IMR-90 (cell line): ENCODE measurements around the gene RELN. TPM values are rescaled to one million over a fixed set of nuclear protein-coding genes. Genes with fewer than 3 reads are reported as not detected.

Experiments used
- ATAC-seq: fragments of 200-7000 bp; cut with Tn5 transposase; 2 replicates; pipeline ENCODE4 v1.9.1; 2020; ENCODE audit warnings: low read depth, mild to moderate bottlenecking, moderate library complexity
- BruUV-seq: library from RNA; stranded (reverse); fragments of 400-500 nt; replicated peaks from 2 replicates; lab custom pipeline; 2021; lab: Mats Ljungman, UMichigan
- CTCF ChIA-PET: fragments of 300-600 bp; formaldehyde crosslinking; extraction: SDS; loops from one replicate; lab custom pipeline; 2021; ENCODE audit warnings: antibody characterized with exemption; lab: Yijun Ruan, JAX
- POLR2A ChIA-PET: fragments of 300-600 bp; sonication (Branson Sonifier 250); formaldehyde crosslinking; loops from one replicate; lab custom pipeline; 2022; ENCODE audit warnings: antibody characterized with exemption; ENCODE audit not compliant: unreplicated experiment; lab: Charles Lee
- DNase-seq: peaks from one replicate; pipeline ENCODE4 v3.0.0; 2013
- H2AFZ ChIP-seq: replicated peaks from 2 replicates; pipeline ENCODE3; 2013; ENCODE audit warnings: low read length, mild to moderate bottlenecking; ENCODE audit not compliant: poor library complexity
- H2AK5ac ChIP-seq: 2 replicates; pipeline ENCODE4 v1.6.1; 2013; ENCODE audit warnings: low read depth, low read length, inconsistent platforms
- H2AK9ac ChIP-seq: replicated peaks from 2 replicates; pipeline ENCODE3; 2013; ENCODE audit warnings: mild to moderate bottlenecking, low read depth, low read length, moderate library complexity; ENCODE audit not compliant: poor library complexity
- H2BK120ac ChIP-seq: 2 replicates; pipeline ENCODE4 v1.6.1; 2013; ENCODE audit warnings: low read depth, low read length, inconsistent platforms
- H2BK15ac ChIP-seq: 3 replicates; pipeline ENCODE4 v1.6.1; 2013; ENCODE audit warnings: low read depth, low read length, inconsistent platforms
- H2BK20ac ChIP-seq: 2 replicates; pipeline ENCODE4 v1.6.1; 2013; ENCODE audit warnings: low read depth, mild to moderate bottlenecking, inconsistent platforms, low read length, moderate library complexity
- H2BK5ac ChIP-seq: 2 replicates; pipeline ENCODE4 v1.6.1; 2013; ENCODE audit warnings: mild to moderate bottlenecking, low read depth, low read length, inconsistent platforms; ENCODE audit not compliant: poor library complexity, severe bottlenecking
- H3K14ac ChIP-seq: replicated peaks from 2 replicates; pipeline ENCODE4 v1.6.1; 2013; ENCODE audit warnings: low read depth, low read length, inconsistent platforms
- H3K18ac ChIP-seq: 2 replicates; pipeline ENCODE4 v1.6.1; 2013; ENCODE audit warnings: low read depth, low read length, control low read depth
- H3K23ac ChIP-seq: 2 replicates; pipeline ENCODE4 v1.6.1; 2013; ENCODE audit warnings: low read depth, low read length, inconsistent platforms
- H3K27ac ChIP-seq: 2 replicates; pipeline ENCODE4 v1.5.1; 2013; ENCODE audit warnings: mild to moderate bottlenecking, control low read depth, low read length; ENCODE audit not compliant: insufficient read depth
- H3K27me3 ChIP-seq: 2 replicates; pipeline ENCODE4 v1.6.1; 2013; ENCODE audit warnings: low read length; ENCODE audit not compliant: control insufficient read depth, insufficient read depth
- H3K36me3 ChIP-seq: 2 replicates; pipeline ENCODE4 v1.6.1; 2013; ENCODE audit warnings: low read length, mixed read lengths; ENCODE audit not compliant: control insufficient read depth, insufficient read depth
- H3K4ac ChIP-seq: 2 replicates; pipeline ENCODE4 v1.6.1; 2013; ENCODE audit warnings: low read depth, low read length, inconsistent platforms
- H3K4me1 ChIP-seq: 2 replicates; pipeline ENCODE4 v1.6.1; 2013; ENCODE audit warnings: low read length, mixed read lengths; ENCODE audit not compliant: control insufficient read depth, insufficient read depth
- H3K4me2 ChIP-seq: 2 replicates; pipeline ENCODE4 v1.6.1; 2013; ENCODE audit warnings: low read depth, mild to moderate bottlenecking, control low read depth, low read length, moderate library complexity
- H3K4me3 ChIP-seq: 2 replicates; pipeline ENCODE4 v1.5.1; 2013; ENCODE audit warnings: low read depth, mild to moderate bottlenecking, control low read depth, low read length, moderate library complexity; ENCODE audit not compliant: insufficient read depth
- H3K56ac ChIP-seq: 2 replicates; pipeline ENCODE4 v1.6.1; 2013; ENCODE audit warnings: low read length, inconsistent platforms; ENCODE audit not compliant: insufficient read depth; ENCODE audit errors: extremely low read depth
- H3K79me1 ChIP-seq, 2 experiments: 2 replicates each; pipeline ENCODE4 v1.6.1; 2013; ENCODE audit warnings: low read length in 2 of 2, inconsistent platforms in 1 of 2, low read depth in 1 of 2
- H3K9ac ChIP-seq: 2 replicates; pipeline ENCODE4 v1.6.1; 2013; ENCODE audit warnings: low read depth, low read length, control low read depth
- H3K9me1 ChIP-seq: 2 replicates; pipeline ENCODE4 v1.6.1; 2013; ENCODE audit warnings: low read length, inconsistent platforms; ENCODE audit not compliant: insufficient read depth
- H3K9me3 ChIP-seq: 2 replicates; pipeline ENCODE4 v1.6.1; 2013; ENCODE audit warnings: low read length; ENCODE audit not compliant: control insufficient read depth, insufficient read depth
- H4K20me1 ChIP-seq: 2 replicates; pipeline ENCODE4 v1.6.1; 2013; ENCODE audit warnings: low read length, inconsistent platforms; ENCODE audit not compliant: insufficient read depth
- H4K5ac ChIP-seq: 2 replicates; pipeline ENCODE4 v1.6.1; 2013; ENCODE audit warnings: mild to moderate bottlenecking, low read depth, low read length, control low read depth
- H4K8ac ChIP-seq, 2 experiments: 2 replicates each; pipeline ENCODE4 v1.6.1; 2013; ENCODE audit warnings: low read depth in 2 of 2, low read length in 2 of 2, control low read depth in 1 of 2, inconsistent platforms in 1 of 2
- H4K91ac ChIP-seq: 2 replicates; pipeline ENCODE4 v1.6.1; 2013; ENCODE audit warnings: low read depth, low read length, inconsistent platforms; ENCODE audit not compliant: insufficient read depth
- CHD1 ChIP-seq: IDR thresholded peaks from 2 replicates; pipeline ENCODE4 v1.6.1; 2012; ENCODE audit warnings: low read depth, low read length, improper control_type of control experiment
- MAFK ChIP-seq: IDR thresholded peaks from 2 replicates; pipeline ENCODE4 v1.6.1; 2012; ENCODE audit warnings: low read depth, low read length, improper control_type of control experiment
- MXI1 ChIP-seq: IDR thresholded peaks from 2 replicates; pipeline ENCODE4 v1.6.1; 2012; ENCODE audit warnings: low read depth, mild to moderate bottlenecking, low read length, moderate library complexity, borderline replicate concordance
- SMC3 ChIP-seq: fragments of 150-350 bp; IDR thresholded peaks from 2 replicates; pipeline ENCODE4 v1.6.1; 2016; ENCODE audit warnings: low read depth, mild to moderate bottlenecking, antibody characterized with exemption, low read length, moderate library complexity
- WGBS, 2 experiments: methylation state at CpG; one replicate each; pipeline versions ENCODE4 v1.1.5 to v1.1.7; 2013; ENCODE audit warnings: missing lambda C conversion rate in 2 of 2; ENCODE audit not compliant: insufficient read length in 1 of 2; ENCODE audit errors: extremely low coverage in 2 of 2; 5-methylcytosine and 5-hydroxymethylcytosine counted together
- dilution Hi-C: fragments of 300-500 bp; cut with HindIII; formaldehyde crosslinking; loops from one replicate; pipeline ENCODE4 v1.14.3; 2018; ENCODE audit warnings: low sequenced_read_pairs; ENCODE audit not compliant: unreplicated experiment
- in situ Hi-C: fragments of 300-500 bp; cut with MboI; formaldehyde crosslinking; loops from 3 replicates; pipeline ENCODE4 v1.14.3; 2019; ENCODE audit warnings: low sequenced_read_pairs, inconsistent platforms, mixed read lengths
- intact Hi-C: fragments of 100-400 bp; cut with micrococcal nuclease; formaldehyde crosslinking; loops from 2 replicates; pipeline ENCODE4 v1.10.0; 2022
- polyA plus RNA-seq, 3 experiments: library from polyadenylated mRNA; depleted of rRNA; stranded (reverse); fragments of >200 nt; gene quantifications; 2 replicates each; pipeline ENCODE4 v1.2.3, GENCODE V29; 2012; ENCODE audit warnings: low replicate concordance in 1 of 3
- total RNA-seq: library from RNA; depleted of rRNA; stranded (reverse); fragments of >200 nt; gene quantifications from 2 replicates; pipeline ENCODE4 v1.2.3, GENCODE V29; 2012

RELN gene
- total and polyA plus RNA-seq, 2 of the 4 experiments (the other 2 are of a cell fraction) = 14.7 to 23.7 TPM

GRCh38 chr7:103985565-103986126 is 3.8 kb downstream of the RELN start:
- dilution Hi-C loops = no loop called here
- Histone ChIP-seq H2AK5ac (no peak overlapping the region), H2AK9ac (no peak overlapping the region), H3K4me1 (0 out of 2 replicates have a peak, but pooled peaks cover 2% of the 10 kb centered on the region), H3K9ac (no peak overlapping the region), H3K36me3 (no peaks in the 10 kb centered on the region), H4K20me1 (no peaks in the 10 kb centered on the region), H4K8ac (no peak overlapping the region), H2BK15ac (no peak overlapping the region), H3K9me1 (no peaks in the 10 kb centered on the region), H2AFZ (no peak overlapping the region), H4K91ac (no peak overlapping the region), H4K5ac (no peak overlapping the region), H3K79me1 (peaks cover 3% of the 10 kb centered on the region in 2 experiments; a peak in 2 of 4 replicates), H3K56ac (no peak overlapping the region), H3K18ac (no peak overlapping the region), H3K14ac (no peak overlapping the region), H2BK20ac (no peak overlapping the region), H3K23ac (no peak overlapping the region), H2BK5ac (no peak overlapping the region), H3K9me3 (no peaks in the 10 kb centered on the region), H3K4ac (no peak overlapping the region), H3K27me3 (no peaks in the 10 kb centered on the region; the same call in 1 of the 2 replicates), H3K4me2 (no peak overlapping the region), H2BK120ac (no peak overlapping the region), H3K27ac (no peak overlapping the region), H3K4me3 (no peak overlapping the region)
- in situ Hi-C loops = no loop called here
- ChIA-PET CTCF (interaction anchor here (0.6 kb wide), 1 partner anchor 13 kb away, joined by 3 read pairs; no protein-coding TSS in a partner anchor), POLR2A (no interaction called here)
- DNase-seq (no peak), ATAC-seq (no peak)
- no CpG with 5 or more reads among the region's 6 CpGs for WGBS, 2 experiments
- intact Hi-C loops = loop anchor here (5.0 kb wide), 1 partner anchor 167 kb away; no protein-coding TSS in a partner anchor
- BruUV-seq = no TSS peak
- TF ChIP-seq MAFK = no peak
- TF ChIP-seq SMC3 = no peak
- TF ChIP-seq CHD1 = no peak
- TF ChIP-seq MXI1 = no peak
